Measurements from ENCODE around the gene MRNIP. TPM values are rescaled to one million over a fixed set of nuclear protein-coding genes. Genes with fewer than 3 reads are reported as not detected.

Gene MRNIP
- total RNA-seq, 1 experiment from 2014 or later: 31.1 TPM

DNA sequence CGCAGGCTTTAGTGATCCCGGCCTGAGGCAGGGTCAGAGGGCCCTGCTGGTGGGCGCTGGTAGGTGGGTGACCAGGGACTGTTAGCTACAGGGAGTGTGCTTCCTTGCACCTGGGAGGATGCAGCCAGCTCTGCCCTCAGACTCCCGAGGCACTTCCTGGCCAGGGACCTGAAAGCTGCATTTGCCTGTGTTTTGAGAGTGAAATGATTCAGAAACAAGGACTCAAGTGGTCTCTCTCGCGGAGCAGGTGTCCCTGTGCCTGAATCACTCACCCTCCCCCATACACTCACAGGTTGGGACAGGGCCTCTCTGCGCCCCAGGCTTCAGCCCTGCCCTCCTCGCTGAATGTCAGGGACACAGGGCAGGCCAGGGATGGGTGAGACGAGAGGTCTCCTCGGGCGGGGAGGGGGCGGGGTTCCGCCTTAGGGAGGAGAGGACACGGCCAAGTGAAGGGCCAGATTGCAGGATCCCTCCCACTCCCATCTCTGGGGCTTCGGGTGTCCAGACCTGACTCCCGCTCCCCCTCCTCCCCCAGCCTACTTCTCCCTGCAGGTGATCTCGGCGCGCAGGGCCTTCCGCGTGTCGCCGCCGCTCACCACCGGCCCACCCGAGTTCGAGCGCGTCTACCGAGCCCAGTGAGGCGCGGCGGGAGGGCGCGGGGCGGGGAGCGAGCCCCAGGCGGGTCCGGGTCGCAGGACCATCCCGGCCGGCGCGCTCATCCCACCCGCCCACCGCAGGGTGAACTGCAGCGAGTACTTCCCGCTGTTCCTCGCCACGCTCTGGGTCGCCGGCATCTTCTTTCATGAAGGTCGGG, 63.4 kb downstream of the MRNIP start:
- Histone ChIP-seq H4K91ac (ENCODE audit: insufficient read length, low read depth, low read length) (no peak overlapping the region), H3K23me2 (ENCODE audit: insufficient read length, low read depth, low read length, poor library complexity, severe bottlenecking) (peaks cover 3% of the 10 kb centered on the region), H2AFZ (ENCODE audit: low read length) (no peak overlapping the region), H4K20me1 (ENCODE audit: control insufficient read depth, insufficient read depth, insufficient read length) (no peaks in the 10 kb centered on the region), H3K4me2 (ENCODE audit: insufficient read depth, insufficient read length, low read length) (peak overlapping the region; percentile 48), H3K4me1 (ENCODE audit: insufficient read depth, low read length) (no peaks in the 10 kb centered on the region), H3K27me3 (ENCODE audit: insufficient read depth, low read length) (no peaks in the 10 kb centered on the region), H2BK15ac (ENCODE audit: low read depth, low read length) (no peak overlapping the region), H2BK120ac (ENCODE audit: low read depth, low read length, poor library complexity, severe bottlenecking) (no peak overlapping the region), H3T11ph (ENCODE audit: low read length) (no peak overlapping the region), H4K5ac (ENCODE audit: insufficient read length, low read depth, low read length) (no peak overlapping the region), H3K56ac (ENCODE audit: insufficient read length, low read depth, low read length) (no peak overlapping the region), H4K8ac (replicated peaks; ENCODE audit: insufficient read length, low read depth, low read length) (no peak overlapping the region), H3K9me3 (ENCODE audit: control insufficient read depth, low read depth, low read length) (no peaks in the 10 kb centered on the region), H2BK5ac (ENCODE audit: insufficient read length, low read length) (no peak overlapping the region), H3K14ac (ENCODE audit: insufficient read depth, low read length) (peak overlapping the region; percentile 10), H3K23ac (ENCODE audit: insufficient read length, low read depth, low read length) (no peak overlapping the region), H2BK20ac (ENCODE audit: low read depth, low read length, poor library complexity, severe bottlenecking) (no peak overlapping the region), H3K79me1 (ENCODE audit: insufficient read depth, low read depth, low read length, poor library complexity, severe bottlenecking) (no peaks in the 10 kb centered on the region), H3K4ac (ENCODE audit: low read depth, low read length) (no peak overlapping the region), H3K18ac (ENCODE audit: insufficient read length, low read depth, low read length) (no peak overlapping the region), H3K79me2 (ENCODE audit: insufficient read depth, low read length) (no peaks in the 10 kb centered on the region), H3K27ac (ENCODE audit: insufficient read length, low read depth, low read length) (no peak overlapping the region), H2BK12ac (ENCODE audit: insufficient read length, low read depth, low read length) (no peak overlapping the region), H2AK5ac (ENCODE audit: insufficient read length, low read length) (no peak overlapping the region), H3K9ac (ENCODE audit: extremely low read depth, insufficient read length, low read length) (no peak overlapping the region)
- Mint-ChIP-seq H3K36me3 (ENCODE audit: insufficient read depth in 1 of 3, low read depth in 3 of 3) (peaks cover 17 to 32% (median 28%) of the 10 kb centered on the region in 3 experiments; a peak in 6 of 7 replicates), H3K9me3 (no peaks in the 10 kb centered on the region), H3K27me3 (ENCODE audit: low read depth) (peaks cover 7% of the 10 kb centered on the region), H3K27ac (peak overlapping the region in 1 of 3 experiments; percentile 18; a peak in 2 of 7 replicates), H3K4me3 (peak overlapping the region; percentile 77 to 83), H3K4me1 (peaks cover 17 to 18% of the 10 kb centered on the region in 2 experiments)
- TF ChIP-seq, protein P1, sequence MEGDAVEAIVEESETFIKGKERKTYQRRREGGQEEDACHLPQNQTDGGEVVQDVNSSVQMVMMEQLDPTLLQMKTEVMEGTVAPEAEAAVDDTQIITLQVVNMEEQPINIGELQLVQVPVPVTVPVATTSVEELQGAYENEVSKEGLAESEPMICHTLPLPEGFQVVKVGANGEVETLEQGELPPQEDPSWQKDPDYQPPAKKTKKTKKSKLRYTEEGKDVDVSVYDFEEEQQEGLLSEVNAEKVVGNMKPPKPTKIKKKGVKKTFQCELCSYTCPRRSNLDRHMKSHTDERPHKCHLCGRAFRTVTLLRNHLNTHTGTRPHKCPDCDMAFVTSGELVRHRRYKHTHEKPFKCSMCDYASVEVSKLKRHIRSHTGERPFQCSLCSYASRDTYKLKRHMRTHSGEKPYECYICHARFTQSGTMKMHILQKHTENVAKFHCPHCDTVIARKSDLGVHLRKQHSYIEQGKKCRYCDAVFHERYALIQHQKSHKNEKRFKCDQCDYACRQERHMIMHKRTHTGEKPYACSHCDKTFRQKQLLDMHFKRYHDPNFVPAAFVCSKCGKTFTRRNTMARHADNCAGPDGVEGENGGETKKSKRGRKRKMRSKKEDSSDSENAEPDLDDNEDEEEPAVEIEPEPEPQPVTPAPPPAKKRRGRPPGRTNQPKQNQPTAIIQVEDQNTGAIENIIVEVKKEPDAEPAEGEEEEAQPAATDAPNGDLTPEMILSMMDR (conservative IDR thresholded peaks at IDR 0.05): no peak
- DNase-seq: peak; percentile 84
- WGBS (ENCODE audit: extremely low coverage, insufficient read length, low lambda C conversion rate): no CpG with 5 or more reads among the region's 53 CpGs

Data from H9 (cell line).